Renal pelvis (tissue), 4 donors: ENCODE data around the gene ITFG2. TPM values are rescaled to one million over a fixed set of nuclear protein-coding genes. Genes with fewer than 3 reads are reported as not detected.
"Not testable (repeated sequence)": the region's sequence is repeated elsewhere in the genome, so short reads cannot be mapped to it uniquely, and the experiment has no call there.

Experiments used
- DNase-seq: peaks from one replicate; pipeline ENCODE4 v3.0.0-alpha.2; 2013
- polyA plus RNA-seq, 3 donors: library from polyadenylated mRNA; unstranded; fragments of 120-200 nt; gene quantifications; one replicate each; pipeline ENCODE4 v1.2.1, GENCODE V29; 2013; ENCODE audit not compliant: insufficient read length in 3 of 3

Gene ITFG2
- polyA plus RNA-seq, 3 donors: 62.4 to 99.0 (median 81.0) TPM

- no peak for DNase-seq
Observed at GRCh38 chr12:2857576-2857975, 45.1 kb downstream of the ITFG2 start.

DNA sequence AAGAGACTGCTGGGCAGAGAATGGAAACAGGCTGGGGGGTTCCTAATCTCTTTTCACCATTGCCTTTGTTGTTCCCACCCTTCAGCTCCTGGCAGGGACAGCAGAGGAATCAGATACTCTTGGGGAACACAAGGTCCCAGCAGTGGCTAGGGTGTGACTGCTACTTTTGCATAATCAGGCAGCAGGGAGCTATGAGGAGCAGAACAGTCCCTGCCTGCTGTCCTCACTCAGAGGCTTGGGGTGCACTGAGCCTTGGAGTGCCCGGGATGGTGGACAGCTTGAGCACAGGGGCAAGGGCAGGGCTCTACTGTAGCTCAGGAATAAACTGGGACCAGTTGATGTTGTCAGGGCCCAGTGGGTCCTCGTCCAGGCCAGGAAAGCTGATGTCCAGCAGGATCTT is 45.9 kb downstream of the ITFG2 start:
- DNase-seq: no peak

DNA sequence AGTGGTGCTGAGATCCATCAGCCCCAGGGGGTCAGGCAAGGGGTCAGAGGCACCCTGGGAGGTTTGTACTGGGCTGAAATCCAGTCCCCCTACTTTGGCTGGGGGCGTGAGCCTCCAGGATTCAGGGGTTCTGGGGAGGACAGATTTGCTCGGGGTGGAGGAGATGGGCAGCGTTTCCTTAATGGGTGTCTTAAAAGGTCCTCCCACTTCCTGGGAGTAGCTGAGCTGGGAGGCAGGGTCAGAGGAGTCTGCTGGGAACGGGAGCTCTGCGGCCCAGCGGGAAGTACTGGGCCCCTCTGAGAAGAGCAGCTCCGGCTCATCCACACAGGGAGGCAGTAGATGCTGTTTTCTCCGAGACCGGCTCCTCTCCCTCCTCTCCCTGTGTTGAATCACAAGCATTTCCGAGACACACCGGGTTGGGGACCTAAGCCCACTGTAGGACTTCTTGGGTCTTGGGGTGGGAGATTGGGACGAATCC is 46.5 kb downstream of the ITFG2 start:
- no peak for DNase-seq

DNA sequence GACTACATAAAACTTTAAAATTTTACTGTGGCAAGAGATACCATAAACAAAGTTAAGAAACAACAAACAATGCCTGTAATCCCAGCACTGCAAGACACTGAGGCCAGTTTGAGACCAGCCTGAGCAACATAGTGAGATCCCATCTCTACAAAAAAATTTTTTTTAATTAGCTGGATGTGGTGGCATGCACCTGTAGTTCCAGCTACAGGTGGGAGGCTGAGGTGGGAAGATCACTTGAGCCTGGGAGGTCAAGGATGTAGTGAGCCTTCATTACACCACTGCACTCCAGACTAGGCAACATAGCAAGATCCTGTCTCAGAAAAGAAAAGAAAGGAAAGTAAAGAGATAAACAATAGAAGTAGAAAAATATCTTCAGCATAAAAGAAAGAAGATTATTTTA is 47.7 kb downstream of the ITFG2 start:
- DNase-seq: no peak

DNA sequence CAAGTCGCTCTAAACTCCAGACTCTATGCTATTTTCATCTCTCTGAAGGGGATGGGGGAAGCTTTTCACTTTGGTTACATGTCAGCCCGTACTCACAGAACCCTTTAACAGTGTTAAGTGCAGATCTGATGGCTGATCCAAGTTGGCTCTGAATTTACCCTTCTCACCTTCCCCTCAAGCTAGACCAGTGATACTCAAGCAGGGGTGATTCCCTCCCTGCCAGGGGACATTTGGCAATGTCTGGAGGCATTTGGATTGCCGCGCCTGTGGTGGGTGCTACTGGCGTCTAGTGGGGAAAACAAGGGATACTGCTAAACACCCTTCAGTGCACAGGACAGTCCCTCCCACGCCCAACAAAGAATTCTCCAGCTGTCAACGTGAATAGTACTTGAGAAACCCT is 50.4 kb downstream of the ITFG2 start:
- no peak for DNase-seq

GRCh38 chr12:2863402-2863801 is 50.9 kb downstream of the ITFG2 start:
- DNase-seq: not testable (repeated sequence)

DNA sequence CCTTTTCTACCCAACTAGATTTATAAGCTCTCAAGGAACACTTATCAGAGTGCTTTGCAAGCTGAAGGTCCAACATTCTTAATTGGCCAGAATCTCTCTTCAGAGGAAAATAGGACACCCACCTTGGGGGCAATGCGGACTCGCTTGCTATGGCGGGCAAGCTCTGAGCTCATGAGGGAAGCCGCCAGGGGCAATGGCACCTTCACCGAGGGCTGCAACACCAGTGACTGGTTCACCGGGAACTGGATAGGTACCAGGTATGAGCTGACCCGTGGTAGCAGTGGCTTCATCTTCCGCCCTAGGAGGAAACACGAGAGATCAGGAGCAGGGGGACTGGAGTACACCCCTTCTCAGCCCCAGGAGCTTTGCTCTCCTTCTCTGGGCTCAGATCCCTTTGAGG is 51.7 kb downstream of the ITFG2 start:
- DNase-seq: no peak

GRCh38 chr12:2868986-2869632 is 56.6 kb downstream of the ITFG2 start:
- DNase-seq: not testable (repeated sequence)

Other genes starting within 250 kb of the ITFG2 start
- 100 to 1,000 TPM; 119 to 154 (median 129) TPM for gene FKBP4, start 17.7 kb upstream of the ITFG2 start, polyA plus RNA-seq
- 10 to 100 TPM; 30.1 to 40.6 (median 32.4) TPM for gene NRIP2, start 22.4 kb downstream of the ITFG2 start, polyA plus RNA-seq
- 1 to 10 TPM in 2 of 3 donors, under 1 TPM in 1; 0.60 to 3.9 (median 2.2) TPM for gene TEX52, start 44.4 kb downstream of the ITFG2 start, polyA plus RNA-seq
- gene FOXM1, start 64.5 kb downstream of the ITFG2 start, polyA plus RNA-seq: 10 to 100 TPM; 31.6 to 40.9 (median 37.4) TPM
- 10 to 100 TPM; 40.1 to 46.4 (median 40.6) TPM for gene RHNO1, start 64.6 kb downstream of the ITFG2 start, polyA plus RNA-seq
- gene TULP3, start 78.2 kb downstream of the ITFG2 start, polyA plus RNA-seq: 10 to 100 TPM; 31.0 to 33.3 (median 31.6) TPM
- 10 to 100 TPM; 22.3 to 24.6 (median 22.9) TPM for gene TEAD4, start 146.7 kb downstream of the ITFG2 start, polyA plus RNA-seq